Neuron (in vitro differentiated cells): Measurements from ENCODE around the gene ZNF679.
"Not testable (repeated sequence)": the region's sequence is repeated elsewhere in the genome, so short reads cannot be mapped to it uniquely, and the experiment has no call there.

ENCODE experiments used
- H2AFZ ChIP-seq: one replicate; pipeline ENCODE4 v1.6.1; 2013; ENCODE audit warnings: low read depth, mild to moderate bottlenecking, inconsistent platforms, low read length, moderate library complexity
- H3K27me3 ChIP-seq: one replicate; pipeline ENCODE4 v1.6.1; 2013; ENCODE audit warnings: low read length; ENCODE audit not compliant: insufficient read depth
- H3K36me3 ChIP-seq: one replicate; pipeline ENCODE4 v1.6.1; 2013; ENCODE audit warnings: low read length; ENCODE audit not compliant: insufficient read depth
- H3K4me1 ChIP-seq: one replicate; pipeline ENCODE4 v1.6.1; 2013; ENCODE audit warnings: low read length; ENCODE audit not compliant: insufficient read depth
- H3K4me3 ChIP-seq: 2 replicates; pipeline ENCODE4 v1.5.1; 2013; ENCODE audit warnings: mild to moderate bottlenecking, low read length, moderate library complexity
- H3K9me3 ChIP-seq: one replicate; pipeline ENCODE4 v1.6.1; 2013; ENCODE audit warnings: low read length

Gene ZNF679

GRCh38 chr7:64228174-64228573 is at the start of gene ZNF679:
TSS of gene ZNF679 (plus strand) at chr7:64228474. CDS start at chr7:64249118, 20,644 bp downstream.
- not testable (repeated sequence) for H3K9me3 ChIP-seq, H3K36me3 ChIP-seq, H3K27me3 ChIP-seq, H3K4me3 ChIP-seq, H2AFZ ChIP-seq, H3K4me1 ChIP-seq

- H2AFZ ChIP-seq = no peak overlapping the region
- H3K4me3 ChIP-seq = no peak overlapping the region
- H3K9me3 ChIP-seq = peaks cover 3% of the 10 kb centered on the region
- H3K4me1 ChIP-seq = no peaks in the 10 kb centered on the region
- no peaks in the 10 kb centered on the region for H3K27me3 ChIP-seq
- H3K36me3 ChIP-seq = no peaks in the 10 kb centered on the region
These were observed 47.3 kb upstream of the ZNF679 start for GRCh38 chr7:64180989-64181388.

DNA sequence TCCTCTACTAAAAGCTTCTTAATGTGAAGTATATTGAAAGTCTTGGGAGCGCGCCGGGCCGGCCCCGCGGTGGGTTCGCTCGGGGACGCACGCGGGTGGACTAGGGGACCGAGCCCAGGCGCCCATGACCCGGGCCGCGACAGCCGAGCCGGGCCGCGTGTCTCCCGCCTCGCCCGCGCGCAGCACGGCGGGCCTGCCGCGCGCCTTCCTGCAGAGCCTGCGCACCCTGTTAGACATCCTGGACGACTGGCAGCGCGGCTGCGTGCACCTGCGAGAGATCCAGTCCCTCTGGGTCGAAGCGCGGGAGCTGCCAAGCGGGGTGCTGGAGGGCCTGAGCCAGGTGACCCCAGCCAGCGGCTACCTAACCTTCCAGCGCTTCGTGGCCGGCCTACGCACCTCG is 46.7 kb upstream of the ZNF679 start:
- Histone ChIP-seq H2AFZ (no peak overlapping the region), H3K27me3 (no peaks in the 10 kb centered on the region), H3K36me3 (no peaks in the 10 kb centered on the region), H3K4me3 (no peak overlapping the region), H3K4me1 (no peaks in the 10 kb centered on the region), H3K9me3 (peaks cover 3% of the 10 kb centered on the region)

- H2AFZ ChIP-seq = no peak overlapping the region
- no peak overlapping the region for H3K4me3 ChIP-seq
- no peaks in the 10 kb centered on the region for H3K27me3 ChIP-seq
- H3K4me1 ChIP-seq = no peaks in the 10 kb centered on the region
- no peaks in the 10 kb centered on the region for H3K36me3 ChIP-seq
- peaks cover 3% of the 10 kb centered on the region for H3K9me3 ChIP-seq
These were observed 46.1 kb upstream of the ZNF679 start for GRCh38 chr7:64182036-64182790.

DNA sequence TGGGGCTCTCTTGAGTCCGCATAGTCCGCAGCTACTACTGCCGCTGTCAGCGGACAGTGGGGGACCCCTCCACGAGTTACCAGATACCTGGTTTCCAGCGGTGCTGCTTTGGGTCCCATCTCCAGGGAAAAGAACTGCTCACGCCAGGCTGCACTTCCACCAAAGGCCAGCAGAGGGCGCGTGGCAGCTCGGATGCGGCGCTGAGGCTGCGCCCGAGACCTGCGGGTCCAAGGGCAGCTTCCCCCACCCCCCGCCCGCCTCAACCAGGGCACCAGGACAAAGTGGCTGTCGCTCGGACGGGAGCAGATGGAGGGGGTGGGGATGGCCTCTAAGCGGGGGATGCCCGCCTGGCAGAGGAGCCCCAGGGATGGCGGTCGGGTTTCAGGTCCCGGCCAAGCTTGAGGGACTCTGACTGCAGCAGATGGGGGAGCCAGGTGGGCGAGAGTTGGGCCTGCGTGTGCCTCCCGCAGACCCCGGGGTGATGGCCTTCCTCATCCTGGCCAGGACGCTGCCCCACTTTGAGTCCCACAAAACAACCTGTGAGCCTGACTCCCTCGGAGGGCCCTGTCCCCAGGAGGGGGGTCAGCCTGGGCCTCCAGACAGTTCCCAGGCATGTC is 45.0 kb upstream of the ZNF679 start:
- peaks cover 3% of the 10 kb centered on the region for H3K9me3 ChIP-seq
- H2AFZ ChIP-seq = no peak overlapping the region
- H3K27me3 ChIP-seq = no peaks in the 10 kb centered on the region
- H3K4me1 ChIP-seq = no peaks in the 10 kb centered on the region
- no peaks in the 10 kb centered on the region for H3K36me3 ChIP-seq
- no peak overlapping the region for H3K4me3 ChIP-seq

GRCh38 chr7:64183827-64184372 is 44.4 kb upstream of the ZNF679 start:
- Histone ChIP-seq H3K27me3 (no peaks in the 10 kb centered on the region), H3K4me3 (no peak overlapping the region), H3K36me3 (no peaks in the 10 kb centered on the region), H3K9me3 (peaks cover 3% of the 10 kb centered on the region), H3K4me1 (no peaks in the 10 kb centered on the region), H2AFZ (no peak overlapping the region)

DNA sequence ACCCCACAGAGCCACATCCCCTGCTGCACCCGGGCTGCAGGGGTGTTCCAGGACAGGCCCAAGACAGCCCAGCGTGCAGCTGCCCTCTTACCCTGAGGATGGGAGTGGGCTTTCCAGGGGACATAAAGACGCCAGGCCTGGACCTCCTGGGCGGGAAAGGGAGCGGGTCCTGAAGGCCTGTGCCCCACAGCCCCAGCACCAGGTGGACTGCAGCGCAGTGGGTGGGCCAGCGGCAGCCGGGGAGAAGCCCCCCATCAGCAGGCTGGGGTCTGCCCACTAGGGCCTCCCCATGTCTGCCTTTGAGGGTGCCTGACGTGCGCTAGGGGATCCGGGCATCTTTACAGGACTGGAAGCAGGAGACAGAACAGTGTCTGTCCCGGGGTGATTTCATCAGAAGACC is 43.9 kb upstream of the ZNF679 start:
- H3K4me1 ChIP-seq = no peaks in the 10 kb centered on the region
- H3K27me3 ChIP-seq = no peaks in the 10 kb centered on the region
- H3K9me3 ChIP-seq = peaks cover 3% of the 10 kb centered on the region
- H3K4me3 ChIP-seq = no peak overlapping the region
- H3K36me3 ChIP-seq = no peaks in the 10 kb centered on the region
- no peak overlapping the region for H2AFZ ChIP-seq

GRCh38 chr7:64187408-64187807 is 40.9 kb upstream of the ZNF679 start:
- Histone ChIP-seq H3K9me3 (peaks cover under 1% of the 10 kb centered on the region), H2AFZ (no peak overlapping the region), H3K36me3 (no peaks in the 10 kb centered on the region), H3K4me1 (no peaks in the 10 kb centered on the region), H3K4me3 (no peak overlapping the region), H3K27me3 (no peaks in the 10 kb centered on the region)

GRCh38 chr7:64192148-64192704 is 36.0 kb upstream of the ZNF679 start:
- H3K4me1 ChIP-seq = no peaks in the 10 kb centered on the region
- H3K9me3 ChIP-seq = peaks cover 3% of the 10 kb centered on the region
- no peak overlapping the region for H3K4me3 ChIP-seq

DNA sequence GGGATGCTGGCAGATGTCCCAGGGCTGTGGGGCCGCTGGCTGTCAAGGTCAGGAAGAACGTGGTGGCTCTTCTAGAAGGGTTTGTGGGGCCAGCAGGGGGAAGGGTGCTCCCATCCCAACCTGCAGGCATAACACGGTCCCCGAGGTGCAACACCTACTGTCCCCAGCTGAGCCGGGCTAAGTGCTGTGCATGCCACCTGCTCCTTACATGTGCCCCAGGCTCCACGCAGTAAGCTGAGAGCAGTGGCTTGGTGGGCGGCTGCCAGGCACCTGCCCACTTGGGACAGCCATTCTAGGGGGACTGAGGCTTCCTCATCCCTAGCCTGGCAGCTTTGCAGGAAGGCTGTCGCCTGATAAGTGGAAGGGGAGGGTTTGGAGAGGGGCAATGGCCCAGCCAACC is 35.5 kb upstream of the ZNF679 start:
- H3K36me3 ChIP-seq = no peaks in the 10 kb centered on the region
- no peak overlapping the region for H2AFZ ChIP-seq
- no peak overlapping the region for H3K4me3 ChIP-seq
- no peaks in the 10 kb centered on the region for H3K4me1 ChIP-seq
- no peaks in the 10 kb centered on the region for H3K27me3 ChIP-seq
- H3K9me3 ChIP-seq = peaks cover 3% of the 10 kb centered on the region

More at GRCh38 chr7:64192148-64192704, 36.0 kb upstream of the ZNF679 start:
- H3K27me3 ChIP-seq = no peaks in the 10 kb centered on the region
- no peaks in the 10 kb centered on the region for H3K36me3 ChIP-seq
- no peak overlapping the region for H2AFZ ChIP-seq

DNA sequence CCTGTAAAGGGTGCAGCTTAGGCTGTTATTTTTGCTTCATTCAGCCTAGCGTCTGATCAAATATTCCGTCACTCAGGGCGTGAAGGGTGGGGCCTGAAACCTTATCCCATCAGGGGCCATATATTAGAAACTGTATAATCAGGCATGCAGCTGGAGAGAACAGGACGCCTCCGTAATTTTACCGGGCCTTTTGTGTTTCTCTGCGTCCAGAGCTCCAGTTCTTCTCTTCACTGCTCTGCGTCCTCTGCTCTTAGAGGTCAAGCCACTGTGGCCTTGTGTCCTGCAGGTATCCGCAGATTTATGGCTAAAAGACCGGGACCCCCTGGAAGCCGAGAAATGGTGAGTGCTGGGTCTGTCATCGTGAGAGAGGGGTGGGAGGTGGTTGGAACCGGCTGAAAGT is 21.4 kb upstream of the ZNF679 start, which contains the start of gene ZNF735:
Gene ZNF735, plus strand, starts transcription at position 301 of the 400 bp plus-strand sequence. Its CDS starts 0 bp downstream, at position 301.
- no peaks in the 10 kb centered on the region for H3K4me1 ChIP-seq
- H2AFZ ChIP-seq = no peak within 1 kb of the TSS
- no peaks in the 10 kb centered on the region for H3K36me3 ChIP-seq
- no peaks in the 10 kb centered on the region for H3K27me3 ChIP-seq
- no peaks in the 10 kb centered on the region for H3K9me3 ChIP-seq
- H3K4me3 ChIP-seq = no peak within 1 kb of the TSS

- not testable (repeated sequence) for H3K4me1 ChIP-seq, H3K36me3 ChIP-seq, H2AFZ ChIP-seq, H3K9me3 ChIP-seq, H3K27me3 ChIP-seq, H3K4me3 ChIP-seq
These were observed 8.5 kb upstream of the ZNF679 start for GRCh38 chr7:64219710-64220298.

- Histone ChIP-seq H3K27me3 (no peaks in the 10 kb centered on the region), H3K9me3 (no peaks in the 10 kb centered on the region), H2AFZ (no peak overlapping the region), H3K4me1 (no peaks in the 10 kb centered on the region), H3K36me3 (no peaks in the 10 kb centered on the region), H3K4me3 (no peak overlapping the region)
These were observed 4.9 kb upstream of the ZNF679 start for GRCh38 chr7:64223366-64223765.
